Thoracic aorta (tissue), 2 donors: ENCODE data around the gene TEX13A. TPM values are rescaled to one million over a fixed set of nuclear protein-coding genes. Genes with fewer than 3 reads are reported as not detected.

Experiments
- ATAC-seq: fragments of 150-250 bp; one replicate; pipeline ENCODE4 v1.8.0; 2017; ENCODE audit warnings: low read depth; ENCODE audit not compliant: insufficient number of reproducible peaks, low FRiP score
- DNase-seq: peaks from one replicate; pipeline ENCODE4 v3.0.0-alpha.2; 2020; ENCODE audit warnings: low spot score
- H3K27ac ChIP-seq, 2 donors: fragments of 200-600 bp; sonication (generic); 1 replicate in 1 of 2; 2 replicates in 1 of 2; pipeline ENCODE4 v1.5.1; 2016; ENCODE audit warnings: mild to moderate bottlenecking in 2 of 2, moderate library complexity in 2 of 2
- H3K27me3 ChIP-seq: fragments of 200-600 bp; sonication (generic); replicated peaks from 2 replicates; pipeline ENCODE4 v1.6.0; 2016; ENCODE audit warnings: mild to moderate bottlenecking; ENCODE audit not compliant: insufficient read depth
- H3K36me3 ChIP-seq: fragments of 200-600 bp; sonication (generic); one replicate; pipeline ENCODE4 v1.5.1; 2016
- H3K4me1 ChIP-seq, 2 donors: fragments of 200-600 bp; sonication (generic); 1 replicate in 1 of 2; 2 replicates in 1 of 2; pipeline versions ENCODE4 v1.5.1 to v1.6.0; 2016; ENCODE audit warnings: low read depth in 2 of 2, mild to moderate bottlenecking in 1 of 2; ENCODE audit not compliant: control insufficient read depth in 1 of 2
- H3K4me3 ChIP-seq: fragments of 200-600 bp; sonication (generic); 2 replicates; pipeline ENCODE4 v1.5.1; 2016; ENCODE audit warnings: mild to moderate bottlenecking
- H3K9me3 ChIP-seq: fragments of 200-600 bp; sonication (generic); 2 replicates; pipeline ENCODE4 v1.5.1; 2016
- CTCF ChIP-seq: fragments of 200-600 bp; sonication (generic); IDR thresholded peaks from one replicate; pipeline ENCODE4 v1.5.1; 2019; ENCODE audit warnings: antibody characterized with exemption
- total RNA-seq, 2 donors: library from RNA; depleted of rRNA; stranded (reverse); fragments of >200 nt; gene quantifications; one replicate each; pipeline versions ENCODE4 v1.1.0 to v1.2.3, GENCODE V29; 2016

The TEX13A gene
- total RNA-seq, 2 donors from 2014 or later: not detected

- no peaks in the 10 kb centered on the region for H3K27me3 ChIP-seq
- H3K4me1 ChIP-seq: no peaks in the 10 kb centered on the region
- ATAC-seq: no peak
- H3K27ac ChIP-seq: no peak overlapping the region
- no peak for TF ChIP-seq CTCF
- H3K36me3 ChIP-seq: no peaks in the 10 kb centered on the region
- DNase-seq: no peak
- no peak overlapping the region for H3K4me3 ChIP-seq
- H3K9me3 ChIP-seq: no peaks in the 10 kb centered on the region
Observed at GRCh38 chrX:105228602-105229001, 8.1 kb upstream of the TEX13A start.

GRCh38 chrX:105226499-105226898, 6.0 kb upstream of the TEX13A start:
- H3K27me3 ChIP-seq: no peaks in the 10 kb centered on the region
- no peak for TF ChIP-seq CTCF
- H3K9me3 ChIP-seq: no peaks in the 10 kb centered on the region
- no peaks in the 10 kb centered on the region for H3K36me3 ChIP-seq
- H3K27ac ChIP-seq: no peak overlapping the region
- no peaks in the 10 kb centered on the region for H3K4me1 ChIP-seq
- DNase-seq (no peak), ATAC-seq (no peak)
- H3K4me3 ChIP-seq: no peak overlapping the region

DNA sequence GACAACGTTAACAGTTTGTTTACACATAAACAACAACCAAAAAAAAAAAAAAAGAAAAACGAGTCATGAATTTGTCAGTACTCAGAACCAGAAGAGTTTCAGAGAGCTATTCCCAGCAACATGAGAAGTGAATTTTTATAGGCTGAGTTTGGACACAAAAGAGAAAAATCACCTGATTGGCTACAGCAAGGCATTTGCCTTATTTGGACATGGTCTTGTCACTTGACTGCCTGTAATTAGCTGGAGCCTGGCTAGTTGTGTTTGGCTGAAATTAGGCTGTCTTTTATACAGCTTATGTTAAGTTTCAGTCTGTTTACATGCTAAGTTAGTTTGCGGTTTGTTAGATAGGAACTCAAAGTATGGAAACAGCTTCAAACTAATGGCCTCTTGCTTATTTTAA, 880 bp upstream of the TEX13A start:
- ATAC-seq (no peak), DNase-seq (no peak)
- H3K27me3 ChIP-seq: no peaks in the 10 kb centered on the region
- no peak overlapping the region for H3K27ac ChIP-seq
- H3K4me1 ChIP-seq: no peaks in the 10 kb centered on the region
- no peaks in the 10 kb centered on the region for H3K36me3 ChIP-seq
- H3K9me3 ChIP-seq: no peaks in the 10 kb centered on the region
- H3K4me3 ChIP-seq: no peak overlapping the region
- no peak for TF ChIP-seq CTCF

DNA sequence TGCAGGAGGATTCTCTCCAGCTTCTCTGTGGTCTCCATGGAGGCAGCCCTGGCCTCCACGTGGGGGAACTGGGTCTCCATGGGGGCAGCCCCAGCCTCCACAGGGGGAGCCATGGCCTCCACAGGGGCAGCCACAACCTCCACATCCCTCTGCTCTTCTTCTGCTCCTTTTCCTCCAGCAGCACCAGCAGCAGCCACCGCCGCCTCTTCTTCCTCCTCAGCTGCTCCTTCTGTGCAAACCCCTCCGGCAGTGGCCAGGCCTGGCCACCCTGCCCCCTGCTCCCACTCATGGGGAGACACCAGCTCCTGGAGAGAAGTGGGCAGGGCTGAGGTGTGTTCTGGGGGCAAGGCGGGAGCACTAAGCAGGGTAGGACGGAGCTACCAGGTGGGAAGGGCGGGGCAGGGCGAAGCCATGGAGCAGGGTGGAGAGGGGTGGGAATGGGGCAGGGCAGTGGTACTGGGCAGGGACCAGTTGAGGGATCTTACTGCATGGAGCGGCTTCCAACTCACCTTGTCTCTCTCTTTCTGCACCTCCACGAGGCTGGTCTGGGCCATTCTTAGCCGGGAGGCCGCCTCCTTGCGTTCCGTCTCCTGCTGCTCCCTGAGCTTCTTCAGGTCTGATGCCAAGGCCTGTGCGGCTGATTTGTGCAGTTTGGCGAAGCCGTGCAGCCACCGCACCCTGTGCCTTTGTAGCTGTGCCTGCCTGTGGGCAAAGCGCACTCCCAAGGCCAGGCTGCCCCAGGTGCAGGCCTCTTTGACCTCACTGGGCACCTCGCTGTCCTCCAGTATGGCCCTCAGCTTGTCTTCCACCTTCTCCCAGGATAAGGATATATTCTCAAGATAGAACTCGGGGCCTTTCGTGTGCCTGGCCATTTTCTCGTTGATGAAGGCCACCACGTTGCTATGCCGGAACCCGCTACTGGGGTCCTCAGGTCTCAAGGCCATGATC, 766 bp downstream of the TEX13A start:
- Histone ChIP-seq H3K9me3 (no peaks in the 10 kb centered on the region), H3K27ac (no peak overlapping the region), H3K4me3 (no peak overlapping the region), H3K36me3 (no peaks in the 10 kb centered on the region), H3K4me1 (no peaks in the 10 kb centered on the region), H3K27me3 (no peaks in the 10 kb centered on the region)
- DNase-seq (no peak), ATAC-seq (no peak)
- TF ChIP-seq CTCF: no peak

GRCh38 chrX:105211066-105211575, 9.4 kb downstream of the TEX13A start:
- Histone ChIP-seq H3K4me1 (no peaks in the 10 kb centered on the region), H3K36me3 (no peaks in the 10 kb centered on the region), H3K9me3 (no peaks in the 10 kb centered on the region), H3K27me3 (no peaks in the 10 kb centered on the region), H3K27ac (no peak overlapping the region), H3K4me3 (no peak overlapping the region)
- ATAC-seq (no peak), DNase-seq (no peak)
- no peak for TF ChIP-seq CTCF
